HepG2 (cell line): ENCODE results near the gene XRCC2. TPM values are rescaled to one million over a fixed set of nuclear protein-coding genes. Genes with fewer than 3 reads are reported as not detected.

Experiments
- ATAC-seq: fragments of 200-7000 bp; cut with Tn5 transposase; 3 replicates; pipeline ENCODE4 v1.9.1; 2020; ENCODE audit warnings: mild to moderate bottlenecking, moderate library complexity
- BruUV-seq: library from RNA; stranded (reverse); fragments of 400-500 nt; replicated peaks from 2 replicates; lab custom pipeline; 2021; lab: Mats Ljungman, UMichigan
- CTCF ChIA-PET: fragments of 300-600 bp; formaldehyde crosslinking; extraction: SDS; loops from one replicate; lab custom pipeline; 2021; ENCODE audit warnings: low total read pairs, inconsistent platforms, low intra/inter-chr PET ratio; lab: Yijun Ruan, JAX
- POLR2A ChIA-PET: fragments of 350-600 bp; sonication (Branson Sonifier 250); formaldehyde crosslinking; loops from one replicate; lab custom pipeline; 2020; ENCODE audit warnings: antibody characterized with exemption, inconsistent platforms; lab: Yijun Ruan, JAX
- DNase-seq: peaks from one replicate; pipeline ENCODE4 v3.0.0-alpha.2; 2015; ENCODE audit warnings: low spot score
- FAIRE-seq: peaks from 3 replicates; lab custom pipeline; 2011; peaks lifted over from hg19 to GRCh38; lab: Jason Lieb, UNC
- H2AFZ ChIP-seq: one replicate; pipeline ENCODE4 v1.6.1; 2011; ENCODE audit warnings: low read length, inconsistent platforms
- H3K27ac ChIP-seq: fragments of 300-600 bp; 3 replicates; pipeline ENCODE4 v1.8.0; 2011; ENCODE audit warnings: mixed run types, mild to moderate bottlenecking, mixed read lengths, low read length, inconsistent platforms; ENCODE audit not compliant: insufficient read depth; ENCODE audit errors: extremely low read length
- H3K27me3 ChIP-seq, 2 experiments: fragments of 200-600 bp in 1 of 2; 2 replicates in 1 of 2; 3 replicates in 1 of 2; pipeline versions ENCODE4 v1.6.0 to v1.8.0; 2011; ENCODE audit warnings: low read length in 2 of 2, mild to moderate bottlenecking in 2 of 2, moderate library complexity in 2 of 2, inconsistent platforms in 1 of 2; ENCODE audit not compliant: insufficient read depth in 2 of 2, control insufficient read depth in 1 of 2
- H3K36me3 ChIP-seq, 2 experiments: fragments of 200-600 bp in 1 of 2; replicated peaks in 1 of 2; 2 replicates in 1 of 2; 3 replicates in 1 of 2; pipeline versions ENCODE4 v1.5.1 to v1.8.0; 2011; ENCODE audit warnings: low read length in 2 of 2, inconsistent platforms in 1 of 2; ENCODE audit not compliant: insufficient read depth in 2 of 2, control insufficient read depth in 1 of 2
- H3K4me1 ChIP-seq: 2 replicates; pipeline ENCODE4 v1.5.1; 2012; ENCODE audit warnings: low read length, inconsistent platforms; ENCODE audit not compliant: insufficient read depth
- H3K4me2 ChIP-seq: 2 replicates; pipeline ENCODE4 v1.6.0; 2011; ENCODE audit warnings: low read depth, low read length, inconsistent platforms
- H3K4me3 ChIP-seq, 3 experiments: fragments of 200-600 bp in 1 of 3; sonication (generic), shearing (Covaris generic) in 1 of 3; replicated peaks in 1 of 3; 2 replicates each; pipeline ENCODE4 v1.5.1; 2011 to 2016; ENCODE audit warnings: low read length in 3 of 3, inconsistent platforms in 2 of 3, low read depth in 2 of 3, mild to moderate bottlenecking in 2 of 3, control low read depth in 1 of 3, mixed read lengths in 1 of 3; ENCODE audit not compliant: insufficient read depth in 1 of 3
- H3K79me2 ChIP-seq: one replicate; pipeline ENCODE4 v1.6.1; 2011; ENCODE audit warnings: low read length, inconsistent platforms; ENCODE audit not compliant: insufficient read depth
- H3K9ac ChIP-seq: 2 replicates; pipeline ENCODE4 v1.6.0; 2011; ENCODE audit warnings: mild to moderate bottlenecking, low read depth, low read length, inconsistent platforms; ENCODE audit not compliant: insufficient read depth
- H3K9me3 ChIP-seq: 2 replicates; pipeline ENCODE4 v1.5.1; 2012; ENCODE audit warnings: mild to moderate bottlenecking, low read length
- H4K20me1 ChIP-seq: 2 replicates; pipeline ENCODE4 v1.6.0; 2011; ENCODE audit warnings: inconsistent platforms, mild to moderate bottlenecking, low read length, moderate library complexity; ENCODE audit not compliant: insufficient read depth
- AHR ChIP-seq: IDR thresholded peaks from 2 replicates; pipeline ENCODE4 v1.6.1; 2018; ENCODE audit warnings: missing genetic modification reagents, missing compliant biosample characterization
- ARNT2 ChIP-seq: sonication (generic); formaldehyde crosslinking; IDR thresholded peaks from 2 replicates; pipeline ENCODE4 v1.8.0; 2022; ENCODE audit warnings: mild to moderate bottlenecking, low read depth, missing genetic modification reagents, moderate library complexity
- DDIT3 ChIP-seq: sonication (generic); formaldehyde crosslinking; IDR thresholded peaks from 2 replicates; pipeline ENCODE4 v1.4.0; 2020; ENCODE audit warnings: mild to moderate bottlenecking, missing genetic modification reagents
- ESRRA ChIP-seq: sonication (generic); formaldehyde crosslinking; IDR thresholded peaks from 2 replicates; pipeline ENCODE4 v1.5.1; 2020; ENCODE audit warnings: mild to moderate bottlenecking, low read depth, missing genetic modification reagents
- GLMP ChIP-seq: sonication (generic); formaldehyde crosslinking; IDR thresholded peaks from 2 replicates; pipeline ENCODE4 v1.9.0; 2021; ENCODE audit warnings: missing genetic modification reagents, mild to moderate bottlenecking, borderline replicate concordance
- HDAC2 ChIP-seq: sonication (generic); formaldehyde crosslinking; IDR thresholded peaks from 2 replicates; pipeline ENCODE4 v1.4.0; 2020; ENCODE audit warnings: missing genetic modification reagents
- HHEX ChIP-seq: IDR thresholded peaks from 2 replicates; pipeline ENCODE4 v1.6.1; 2016; ENCODE audit warnings: control low read depth
- HOXD1 ChIP-seq: sonication (generic); formaldehyde crosslinking; IDR thresholded peaks from 2 replicates; pipeline ENCODE4 v1.5.0; 2020; ENCODE audit warnings: missing genetic modification reagents
- MLX ChIP-seq: IDR thresholded peaks from 2 replicates; pipeline ENCODE4 v1.6.1; 2016
- MTF1 ChIP-seq: sonication (generic); formaldehyde crosslinking; IDR thresholded peaks from 2 replicates; pipeline ENCODE4 v1.5.0; 2020; ENCODE audit warnings: missing genetic modification reagents
- PATZ1 ChIP-seq: sonication (generic); formaldehyde crosslinking; IDR thresholded peaks from 2 replicates; pipeline ENCODE4 v1.4.0; 2020; ENCODE audit warnings: missing genetic modification reagents
- SMAD3 ChIP-seq: sonication (generic); formaldehyde crosslinking; IDR thresholded peaks from 2 replicates; pipeline ENCODE4 v1.4.0; 2020; ENCODE audit warnings: missing genetic modification reagents
- TBX2 ChIP-seq: sonication (generic); formaldehyde crosslinking; IDR thresholded peaks from 2 replicates; pipeline ENCODE4 v1.5.0; 2020; ENCODE audit warnings: missing genetic modification reagents, mild to moderate bottlenecking, borderline replicate concordance
- ZFP82 ChIP-seq: sonication (generic); formaldehyde crosslinking; IDR thresholded peaks from 2 replicates; pipeline ENCODE4 v1.5.1; 2020; ENCODE audit warnings: mild to moderate bottlenecking, missing genetic modification reagents, borderline replicate concordance
- ZNF562 ChIP-seq: sonication (generic); formaldehyde crosslinking; IDR thresholded peaks from 2 replicates; pipeline ENCODE4 v1.8.0; 2022; ENCODE audit warnings: missing genetic modification reagents, borderline replicate concordance
- ZNF720 ChIP-seq: sonication (generic); formaldehyde crosslinking; IDR thresholded peaks from 2 replicates; pipeline ENCODE4 v1.4.0; 2020; ENCODE audit warnings: missing genetic modification reagents
- ZSCAN20 ChIP-seq: sonication (generic); formaldehyde crosslinking; IDR thresholded peaks from 2 replicates; pipeline ENCODE4 v1.4.0; 2020; ENCODE audit warnings: missing genetic modification reagents, mild to moderate bottlenecking, borderline replicate concordance
- WGBS: methylation state at CpG from one replicate; pipeline ENCODE4 v1.1.6; 2017; ENCODE audit warnings: low lambda C conversion rate; 5-methylcytosine and 5-hydroxymethylcytosine counted together
- in situ Hi-C: cut with HindIII; loops from 2 replicates; pipeline ENCODE4 v1.10.0; 2017; ENCODE audit warnings: low pct_unique_long_range_greater_than_20kb; ENCODE audit not compliant: extremely low pct_ligation_motif_present
- intact Hi-C: fragments of 100-400 bp; cut with micrococcal nuclease; formaldehyde crosslinking; loops from one replicate; pipeline ENCODE4 v1.10.0; 2022; ENCODE audit not compliant: unreplicated experiment
- polyA plus RNA-seq, 8 experiments: library from polyadenylated mRNA; depleted of rRNA in 3 of 8; stranded (reverse) in 7 of 8; unstranded in 1 of 8; fragments of >200 nt; fragmentation: Illumina TruSeq in 4 of 8; extraction: Trizol in 4 of 8; gene quantifications; 2 replicates each; pipeline versions ENCODE4 v1.2.1 to v1.2.3, GENCODE V29; 2011 to 2016; ENCODE audit warnings: low read depth in 4 of 8, missing spikeins in 1 of 8, mixed read lengths in 1 of 8; ENCODE audit not compliant: insufficient read depth in 1 of 8
- total RNA-seq, 5 experiments: library from RNA; depleted of rRNA; stranded (reverse); fragments of >200 nt; fragmentation: Illumina TruSeq; extraction: Trizol; gene quantifications; 2 replicates each; pipeline ENCODE4 v1.2.3, GENCODE V29; 2016; ENCODE audit warnings: low read depth in 1 of 5

The XRCC2 gene
- total and polyA plus RNA-seq, 2 of the 13 experiments (the other 11 are each of a cell fraction or from before 2014, with no cell fraction given): 3.8 to 14.5 TPM

- CTCF ChIA-PET: no interaction called here
- intact Hi-C loops (no loop called here), in situ Hi-C loops (loop anchor here (10.0 kb wide), 1 partner anchor 360 kb away; no protein-coding TSS in a partner anchor)
- BruUV-seq: no TSS peak
- Histone ChIP-seq H3K79me2 (no peaks in the 10 kb centered on the region), H2AFZ (no peak overlapping the region), H3K4me1 (no peaks in the 10 kb centered on the region), H3K27me3 (no peaks in the 10 kb centered on the region), H3K9me3 (peaks cover 14% of the 10 kb centered on the region), H3K9ac (no peak overlapping the region), H3K4me2 (no peak overlapping the region), H3K36me3 (no peaks in the 10 kb centered on the region), H3K4me3 (no peak overlapping the region), H4K20me1 (no peaks in the 10 kb centered on the region), H3K27ac (no peak overlapping the region)
- WGBS: 0% methylated on average over 1 of the region's 1 CpG
- DNase-seq (no peak), FAIRE-seq (no peak), ATAC-seq (no peak)
- TF ChIP-seq ZNF562 (peak; percentile 86; the same call in 1 of the 2 replicates), GLMP (no peak), AHR (no peak)
- POLR2A ChIA-PET: no interaction called here
Observed at GRCh38 chr7:152704796-152705384, 28.9 kb upstream of the XRCC2 start.

GRCh38 chr7:152699079-152699478, 23.1 kb upstream of the XRCC2 start:
- Histone ChIP-seq H3K4me3 (no peak overlapping the region), H3K79me2 (no peaks in the 10 kb centered on the region), H3K27me3 (no peaks in the 10 kb centered on the region), H2AFZ (no peak overlapping the region), H3K9ac (no peak overlapping the region), H3K4me2 (no peak overlapping the region), H3K36me3 (no peaks in the 10 kb centered on the region), H3K27ac (no peak overlapping the region), H3K9me3 (no peaks in the 10 kb centered on the region), H3K4me1 (no peaks in the 10 kb centered on the region), H4K20me1 (no peaks in the 10 kb centered on the region)
- no peak for DNase-seq
- intact Hi-C loops: no loop called here
- no TSS peak for BruUV-seq
- no peak for ATAC-seq
- in situ Hi-C loops: no loop called here
- POLR2A ChIA-PET: no interaction called here
- CTCF ChIA-PET: no interaction called here
- no peak for FAIRE-seq
- TF ChIP-seq PATZ1 (no peak), HOXD1 (CRISPR knock-in tag) (no peak), TBX2 (no peak), MLX (CRISPR knock-in tag) (no peak), ZSCAN20 (CRISPR knock-in tag) (no peak), SMAD3 (CRISPR knock-in tag) (no peak), ZFP82 (no peak), ZNF720 (no peak), HDAC2 (CRISPR knock-in tag) (no peak), ARNT2 (no peak), MTF1 (no peak), HHEX (no peak), ESRRA (CRISPR knock-in tag) (no peak), DDIT3 (CRISPR knock-in tag) (no peak)
